ENCODE results near the gene NPHP1. TPM values are rescaled to one million over a fixed set of nuclear protein-coding genes. Genes with fewer than 3 reads are reported as not detected.

Gene NPHP1
- total RNA-seq, 2 donors from 2014 or later, result 3.1 to 4.0 TPM

- no peaks in the 10 kb centered on the region for H3K27me3 ChIP-seq
- no peaks in the 10 kb centered on the region for H3K4me1 ChIP-seq
- H3K9me3 ChIP-seq, result no peaks in the 10 kb centered on the region
- no peak overlapping the region for H3K4me3 ChIP-seq
- H3K36me3 ChIP-seq, result no peaks in the 10 kb centered on the region
- H3K27ac ChIP-seq, result no peak overlapping the region
- DNase-seq (ENCODE audit: low spot score), result no peak
- no peak for TF ChIP-seq CTCF (IDR thresholded peaks at IDR 0.05)
These were observed 79.7 kb downstream of the NPHP1 start for GRCh38 chr2:110124939-110125691.

- H3K4me3 ChIP-seq, result no peak overlapping the region
- no peak for DNase-seq (ENCODE audit: low spot score)
- no peaks in the 10 kb centered on the region for H3K9me3 ChIP-seq
- H3K4me1 ChIP-seq, result no peaks in the 10 kb centered on the region
- H3K36me3 ChIP-seq, result no peaks in the 10 kb centered on the region
- H3K27me3 ChIP-seq, result no peaks in the 10 kb centered on the region
- H3K27ac ChIP-seq, result no peak overlapping the region
- no peak for TF ChIP-seq CTCF (IDR thresholded peaks at IDR 0.05)
These were observed 80.6 kb downstream of the NPHP1 start for GRCh38 chr2:110124038-110124825.

GRCh38 chr2:110121592-110121991 lies 83.2 kb downstream of the NPHP1 start:
- no peaks in the 10 kb centered on the region for H3K9me3 ChIP-seq
- no peaks in the 10 kb centered on the region for H3K27me3 ChIP-seq
- H3K4me1 ChIP-seq, result peaks cover 0 to 4% of the 10 kb centered on the region in 2 donors
- no peaks in the 10 kb centered on the region for H3K36me3 ChIP-seq
- H3K4me3 ChIP-seq, result no peak overlapping the region
- no peak for TF ChIP-seq CTCF (IDR thresholded peaks at IDR 0.05)
- no peak for DNase-seq (ENCODE audit: low spot score)
- H3K27ac ChIP-seq, result no peak overlapping the region

- Histone ChIP-seq H3K27me3 (peaks cover 0 to 4% of the 10 kb centered on the region in 2 donors), H3K4me1 (peaks cover 0 to 10% of the 10 kb centered on the region in 2 donors), H3K27ac (peak overlapping the region in 1 of 2 donors; percentile 41), H3K4me3 (no peak overlapping the region), H3K9me3 (no peaks in the 10 kb centered on the region), H3K36me3 (no peaks in the 10 kb centered on the region)
- no peak for TF ChIP-seq CTCF (IDR thresholded peaks at IDR 0.05)
- no peak for DNase-seq (ENCODE audit: low spot score)
These were observed 83.8 kb downstream of the NPHP1 start for GRCh38 chr2:110121052-110121334.

GRCh38 chr2:110120171-110121051 lies 84.4 kb downstream of the NPHP1 start:
- H3K9me3 ChIP-seq, result no peaks in the 10 kb centered on the region
- DNase-seq (ENCODE audit: low spot score), result no peak
- peak overlapping the region in 1 of 2 donors; percentile 41 for H3K27ac ChIP-seq
- no peak for TF ChIP-seq CTCF (IDR thresholded peaks at IDR 0.05)
- H3K4me1 ChIP-seq, result peaks cover 0 to 15% of the 10 kb centered on the region in 2 donors
- no peaks in the 10 kb centered on the region for H3K36me3 ChIP-seq
- H3K27me3 ChIP-seq, result peaks cover 0 to 6% of the 10 kb centered on the region in 2 donors
- no peak overlapping the region for H3K4me3 ChIP-seq

Data from right atrium auricular region (tissue), 2 donors.